GM23338 (cell line): ENCODE results near the gene MARCHF10. TPM values are rescaled to one million over a fixed set of nuclear protein-coding genes. Genes with fewer than 3 reads are reported as not detected.
A peak's percentile ranks its signal among the peaks of the same experiment; 100 is the strongest.

Experiments used
- ATAC-seq: fragments of 200-7000 bp; cut with Tn5 transposase; 3 replicates; pipeline ENCODE4 v1.9.1; 2020
- DNase-seq: peaks from one replicate; pipeline ENCODE4 v3.0.0-alpha.2; 2015; ENCODE audit warnings: low spot score
- H2AFZ ChIP-seq: fragments of 200-600 bp; sonication (generic); 2 replicates; pipeline ENCODE4 v1.8.0; 2016; ENCODE audit warnings: antibody characterized with exemption, mild to moderate bottlenecking, moderate library complexity
- H3F3A ChIP-seq: fragments of 200-600 bp; sonication (generic); replicated peaks from 2 replicates; pipeline ENCODE4 v1.8.0; 2017; ENCODE audit warnings: antibody characterized with exemption, mixed run types, low read depth
- H3K27ac ChIP-seq: fragments of 200-600 bp; sonication (generic); 2 replicates; pipeline ENCODE4 v1.6.1; 2016; ENCODE audit warnings: low read depth
- H3K27me3 ChIP-seq: fragments of 200-600 bp; sonication (generic); 2 replicates; pipeline ENCODE4 v1.8.0; 2016; ENCODE audit warnings: mild to moderate bottlenecking, mixed run types, moderate library complexity; ENCODE audit not compliant: insufficient read depth
- H3K36me3 ChIP-seq: fragments of 200-600 bp; sonication (generic); 2 replicates; pipeline ENCODE4 v1.8.0; 2016; ENCODE audit warnings: mild to moderate bottlenecking; ENCODE audit not compliant: insufficient read depth
- H3K4me1 ChIP-seq: fragments of 200-600 bp; sonication (generic); 2 replicates; pipeline ENCODE4 v1.8.0; 2016; ENCODE audit warnings: mild to moderate bottlenecking, moderate library complexity; ENCODE audit not compliant: insufficient read depth
- H3K4me2 ChIP-seq: fragments of 200-600 bp; sonication (generic); 2 replicates; pipeline ENCODE4 v1.7.1; 2017; ENCODE audit warnings: mixed run types
- H3K4me3 ChIP-seq: fragments of 200-600 bp; sonication (generic); 2 replicates; pipeline ENCODE4 v1.6.1; 2016; ENCODE audit warnings: mixed run types
- H3K79me2 ChIP-seq: fragments of 200-600 bp; sonication (generic); replicated peaks from 2 replicates; pipeline ENCODE4 v1.8.0; 2017; ENCODE audit warnings: mild to moderate bottlenecking; ENCODE audit not compliant: insufficient read depth
- H3K9me2 ChIP-seq: fragments of 200-600 bp; sonication (generic); 2 replicates; pipeline ENCODE4 v1.8.0; 2017; ENCODE audit not compliant: insufficient read depth
- H4K20me1 ChIP-seq: fragments of 200-600 bp; sonication (generic); replicated peaks from 2 replicates; pipeline ENCODE4 v1.8.0; 2017; ENCODE audit warnings: mild to moderate bottlenecking; ENCODE audit not compliant: insufficient read depth
- H3K27ac Mint-ChIP-seq: 2 replicates; pipeline ENCODE4 v1.8.0; 2020; ENCODE audit warnings: inconsistent platforms, mild to moderate bottlenecking, moderate library complexity, mixed read lengths
- H3K27me3 Mint-ChIP-seq: 3 replicates; pipeline ENCODE4 v1.8.0; 2022; ENCODE audit warnings: low read depth, mild to moderate bottlenecking, moderate library complexity, mixed read lengths, inconsistent platforms; ENCODE audit not compliant: insufficient read depth, poor library complexity
- H3K36me3 Mint-ChIP-seq: 3 replicates; pipeline ENCODE4 v1.8.0; 2021; ENCODE audit warnings: low read depth, mild to moderate bottlenecking, inconsistent platforms, moderate library complexity, mixed read lengths
- H3K4me1 Mint-ChIP-seq: 3 replicates; pipeline ENCODE4 v1.8.0; 2020; ENCODE audit warnings: mild to moderate bottlenecking, inconsistent platforms, mixed read lengths
- H3K4me3 Mint-ChIP-seq: 3 replicates; pipeline ENCODE4 v1.8.0; 2021; ENCODE audit warnings: moderate library complexity, mild to moderate bottlenecking, inconsistent platforms, mixed read lengths
- H3K9me3 Mint-ChIP-seq: 3 replicates; pipeline ENCODE4 v1.8.0; 2020; ENCODE audit warnings: moderate library complexity, mild to moderate bottlenecking, inconsistent platforms, mixed read lengths
- CTCF ChIP-seq, 2 experiments: fragments of 200-600 bp in 1 of 2; sonication (generic) in 1 of 2; conservative IDR thresholded peaks; 2 replicates each; pipeline versions ENCODE4 v1.5.1 to v1.6.1; 2016 to 2017; ENCODE audit warnings: antibody characterized with exemption in 2 of 2, low read depth in 2 of 2, mild to moderate bottlenecking in 2 of 2, moderate library complexity in 1 of 2
- EZH2 ChIP-seq: fragments of 200-600 bp; sonication (generic); IDR thresholded peaks from one replicate; pipeline ENCODE4 v1.8.0; 2017; ENCODE audit warnings: antibody characterized with exemption, mild to moderate bottlenecking, low read depth; ENCODE audit not compliant: unreplicated experiment
- EZH2phosphoT487 ChIP-seq: fragments of 200-600 bp; sonication (generic); IDR thresholded peaks from one replicate; pipeline ENCODE4 v1.8.1; 2018; ENCODE audit warnings: antibody characterized with exemption; ENCODE audit not compliant: unreplicated experiment
- JUNB ChIP-seq: IDR thresholded peaks from one replicate; pipeline ENCODE4 v1.6.1; 2016; ENCODE audit warnings: antibody characterized with exemption; ENCODE audit not compliant: unreplicated experiment
- STAT1 ChIP-seq: IDR thresholded peaks from one replicate; pipeline ENCODE4 v1.6.1; 2016; ENCODE audit warnings: antibody characterized with exemption; ENCODE audit not compliant: unreplicated experiment
- ZNF114 ChIP-seq: fragments of 250-450 bp; sonication (Bioruptor Pico); IDR thresholded peaks from 2 replicates; pipeline ENCODE4 v1.5.0; 2020; ENCODE audit warnings: mild to moderate bottlenecking, moderate library complexity
- ZNF331 ChIP-seq: fragments of 250-450 bp; sonication (Bioruptor Pico); IDR thresholded peaks from 2 replicates; pipeline ENCODE4 v1.5.0; 2020; ENCODE audit warnings: low read depth, mild to moderate bottlenecking, moderate library complexity
- polyA plus RNA-seq: library from polyadenylated mRNA; unstranded; fragments of >200 nt; fragmentation: Nextera tagmentation; extraction: Ambion mirVana; gene quantifications from 2 replicates; pipeline ENCODE4 v1.2.1, GENCODE V29; 2016
- total RNA-seq: library from RNA; depleted of rRNA; stranded (reverse); fragments of >200 nt; shearing (Covaris generic); gene quantifications from 2 replicates; pipeline ENCODE4 v1.2.3, GENCODE V29; 2014
- TF ChIP-seq, protein P1 (sequence below): IDR thresholded peaks from 2 replicates; pipeline ENCODE4 v1.6.1; 2016; ENCODE audit warnings: antibody characterized with exemption
- TF ChIP-seq, protein P2 (sequence below): IDR thresholded peaks from one replicate; pipeline ENCODE4 v1.6.1; 2018; ENCODE audit warnings: antibody characterized with exemption; ENCODE audit not compliant: unreplicated experiment
- TF ChIP-seq, protein P3 (sequence below): fragments of 250-450 bp; sonication (Bioruptor Pico); IDR thresholded peaks from 2 replicates; pipeline ENCODE4 v1.5.0; 2020; ENCODE audit warnings: mild to moderate bottlenecking, moderate library complexity

Gene MARCHF10
- total and polyA plus RNA-seq, 2 experiments from 2014 or later: 0.50 TPM; not detected in 1

DNA sequence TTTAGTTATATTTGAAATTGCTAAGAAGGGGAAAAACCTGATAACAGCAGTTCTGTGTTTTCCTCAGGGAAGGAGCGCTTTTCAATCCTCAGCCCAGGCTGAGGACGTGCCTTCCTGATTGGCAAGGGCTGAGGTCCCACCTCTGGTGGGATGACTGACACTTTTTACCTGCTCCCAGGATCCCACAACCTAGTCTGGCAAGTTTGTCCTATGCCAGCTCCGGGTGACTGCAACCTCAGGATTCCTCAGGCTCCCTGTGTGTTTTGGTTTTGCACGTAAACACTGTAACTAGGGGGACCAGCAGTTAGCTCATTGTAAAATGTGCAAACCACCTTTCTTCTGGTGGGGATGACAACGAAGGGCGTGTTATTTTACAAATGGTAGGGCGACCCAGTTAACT is 7.5 kb downstream of the MARCHF10 start:
- DNase-seq: peak; percentile 51
- no peaks in the 10 kb centered on the region for H3K9me2 ChIP-seq
- no peak overlapping the region for H3K4me2 ChIP-seq
- peaks cover 7% of the 10 kb centered on the region for H3K4me1 Mint-ChIP-seq
- H3K36me3 Mint-ChIP-seq: no peaks in the 10 kb centered on the region
- H3K27me3 Mint-ChIP-seq: peaks cover 4% of the 10 kb centered on the region
- no peaks in the 10 kb centered on the region for H4K20me1 ChIP-seq
- no peaks in the 10 kb centered on the region for H3K36me3 ChIP-seq
- H3K9me3 Mint-ChIP-seq: no peaks in the 10 kb centered on the region
- H2AFZ ChIP-seq: peak overlapping the region; percentile 23
- TF ChIP-seq STAT1 (no peak), CTCF (conservative IDR thresholded peaks at IDR 0.05; ENCODE audit: low read depth in 2 of 2) (no peak), ZNF331 (CRISPR knock-in tag) (no peak), EZH2 (no peak), ZNF114 (CRISPR knock-in tag) (no peak), EZH2phosphoT487 (no peak), JUNB (no peak)
- TF ChIP-seq, protein P1, sequence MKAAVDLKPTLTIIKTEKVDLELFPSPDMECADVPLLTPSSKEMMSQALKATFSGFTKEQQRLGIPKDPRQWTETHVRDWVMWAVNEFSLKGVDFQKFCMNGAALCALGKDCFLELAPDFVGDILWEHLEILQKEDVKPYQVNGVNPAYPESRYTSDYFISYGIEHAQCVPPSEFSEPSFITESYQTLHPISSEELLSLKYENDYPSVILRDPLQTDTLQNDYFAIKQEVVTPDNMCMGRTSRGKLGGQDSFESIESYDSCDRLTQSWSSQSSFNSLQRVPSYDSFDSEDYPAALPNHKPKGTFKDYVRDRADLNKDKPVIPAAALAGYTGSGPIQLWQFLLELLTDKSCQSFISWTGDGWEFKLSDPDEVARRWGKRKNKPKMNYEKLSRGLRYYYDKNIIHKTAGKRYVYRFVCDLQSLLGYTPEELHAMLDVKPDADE: no peak
- TF ChIP-seq, protein P2, sequence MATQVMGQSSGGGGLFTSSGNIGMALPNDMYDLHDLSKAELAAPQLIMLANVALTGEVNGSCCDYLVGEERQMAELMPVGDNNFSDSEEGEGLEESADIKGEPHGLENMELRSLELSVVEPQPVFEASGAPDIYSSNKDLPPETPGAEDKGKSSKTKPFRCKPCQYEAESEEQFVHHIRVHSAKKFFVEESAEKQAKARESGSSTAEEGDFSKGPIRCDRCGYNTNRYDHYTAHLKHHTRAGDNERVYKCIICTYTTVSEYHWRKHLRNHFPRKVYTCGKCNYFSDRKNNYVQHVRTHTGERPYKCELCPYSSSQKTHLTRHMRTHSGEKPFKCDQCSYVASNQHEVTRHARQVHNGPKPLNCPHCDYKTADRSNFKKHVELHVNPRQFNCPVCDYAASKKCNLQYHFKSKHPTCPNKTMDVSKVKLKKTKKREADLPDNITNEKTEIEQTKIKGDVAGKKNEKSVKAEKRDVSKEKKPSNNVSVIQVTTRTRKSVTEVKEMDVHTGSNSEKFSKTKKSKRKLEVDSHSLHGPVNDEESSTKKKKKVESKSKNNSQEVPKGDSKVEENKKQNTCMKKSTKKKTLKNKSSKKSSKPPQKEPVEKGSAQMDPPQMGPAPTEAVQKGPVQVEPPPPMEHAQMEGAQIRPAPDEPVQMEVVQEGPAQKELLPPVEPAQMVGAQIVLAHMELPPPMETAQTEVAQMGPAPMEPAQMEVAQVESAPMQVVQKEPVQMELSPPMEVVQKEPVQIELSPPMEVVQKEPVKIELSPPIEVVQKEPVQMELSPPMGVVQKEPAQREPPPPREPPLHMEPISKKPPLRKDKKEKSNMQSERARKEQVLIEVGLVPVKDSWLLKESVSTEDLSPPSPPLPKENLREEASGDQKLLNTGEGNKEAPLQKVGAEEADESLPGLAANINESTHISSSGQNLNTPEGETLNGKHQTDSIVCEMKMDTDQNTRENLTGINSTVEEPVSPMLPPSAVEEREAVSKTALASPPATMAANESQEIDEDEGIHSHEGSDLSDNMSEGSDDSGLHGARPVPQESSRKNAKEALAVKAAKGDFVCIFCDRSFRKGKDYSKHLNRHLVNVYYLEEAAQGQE: no peak
- TF ChIP-seq, protein P3, sequence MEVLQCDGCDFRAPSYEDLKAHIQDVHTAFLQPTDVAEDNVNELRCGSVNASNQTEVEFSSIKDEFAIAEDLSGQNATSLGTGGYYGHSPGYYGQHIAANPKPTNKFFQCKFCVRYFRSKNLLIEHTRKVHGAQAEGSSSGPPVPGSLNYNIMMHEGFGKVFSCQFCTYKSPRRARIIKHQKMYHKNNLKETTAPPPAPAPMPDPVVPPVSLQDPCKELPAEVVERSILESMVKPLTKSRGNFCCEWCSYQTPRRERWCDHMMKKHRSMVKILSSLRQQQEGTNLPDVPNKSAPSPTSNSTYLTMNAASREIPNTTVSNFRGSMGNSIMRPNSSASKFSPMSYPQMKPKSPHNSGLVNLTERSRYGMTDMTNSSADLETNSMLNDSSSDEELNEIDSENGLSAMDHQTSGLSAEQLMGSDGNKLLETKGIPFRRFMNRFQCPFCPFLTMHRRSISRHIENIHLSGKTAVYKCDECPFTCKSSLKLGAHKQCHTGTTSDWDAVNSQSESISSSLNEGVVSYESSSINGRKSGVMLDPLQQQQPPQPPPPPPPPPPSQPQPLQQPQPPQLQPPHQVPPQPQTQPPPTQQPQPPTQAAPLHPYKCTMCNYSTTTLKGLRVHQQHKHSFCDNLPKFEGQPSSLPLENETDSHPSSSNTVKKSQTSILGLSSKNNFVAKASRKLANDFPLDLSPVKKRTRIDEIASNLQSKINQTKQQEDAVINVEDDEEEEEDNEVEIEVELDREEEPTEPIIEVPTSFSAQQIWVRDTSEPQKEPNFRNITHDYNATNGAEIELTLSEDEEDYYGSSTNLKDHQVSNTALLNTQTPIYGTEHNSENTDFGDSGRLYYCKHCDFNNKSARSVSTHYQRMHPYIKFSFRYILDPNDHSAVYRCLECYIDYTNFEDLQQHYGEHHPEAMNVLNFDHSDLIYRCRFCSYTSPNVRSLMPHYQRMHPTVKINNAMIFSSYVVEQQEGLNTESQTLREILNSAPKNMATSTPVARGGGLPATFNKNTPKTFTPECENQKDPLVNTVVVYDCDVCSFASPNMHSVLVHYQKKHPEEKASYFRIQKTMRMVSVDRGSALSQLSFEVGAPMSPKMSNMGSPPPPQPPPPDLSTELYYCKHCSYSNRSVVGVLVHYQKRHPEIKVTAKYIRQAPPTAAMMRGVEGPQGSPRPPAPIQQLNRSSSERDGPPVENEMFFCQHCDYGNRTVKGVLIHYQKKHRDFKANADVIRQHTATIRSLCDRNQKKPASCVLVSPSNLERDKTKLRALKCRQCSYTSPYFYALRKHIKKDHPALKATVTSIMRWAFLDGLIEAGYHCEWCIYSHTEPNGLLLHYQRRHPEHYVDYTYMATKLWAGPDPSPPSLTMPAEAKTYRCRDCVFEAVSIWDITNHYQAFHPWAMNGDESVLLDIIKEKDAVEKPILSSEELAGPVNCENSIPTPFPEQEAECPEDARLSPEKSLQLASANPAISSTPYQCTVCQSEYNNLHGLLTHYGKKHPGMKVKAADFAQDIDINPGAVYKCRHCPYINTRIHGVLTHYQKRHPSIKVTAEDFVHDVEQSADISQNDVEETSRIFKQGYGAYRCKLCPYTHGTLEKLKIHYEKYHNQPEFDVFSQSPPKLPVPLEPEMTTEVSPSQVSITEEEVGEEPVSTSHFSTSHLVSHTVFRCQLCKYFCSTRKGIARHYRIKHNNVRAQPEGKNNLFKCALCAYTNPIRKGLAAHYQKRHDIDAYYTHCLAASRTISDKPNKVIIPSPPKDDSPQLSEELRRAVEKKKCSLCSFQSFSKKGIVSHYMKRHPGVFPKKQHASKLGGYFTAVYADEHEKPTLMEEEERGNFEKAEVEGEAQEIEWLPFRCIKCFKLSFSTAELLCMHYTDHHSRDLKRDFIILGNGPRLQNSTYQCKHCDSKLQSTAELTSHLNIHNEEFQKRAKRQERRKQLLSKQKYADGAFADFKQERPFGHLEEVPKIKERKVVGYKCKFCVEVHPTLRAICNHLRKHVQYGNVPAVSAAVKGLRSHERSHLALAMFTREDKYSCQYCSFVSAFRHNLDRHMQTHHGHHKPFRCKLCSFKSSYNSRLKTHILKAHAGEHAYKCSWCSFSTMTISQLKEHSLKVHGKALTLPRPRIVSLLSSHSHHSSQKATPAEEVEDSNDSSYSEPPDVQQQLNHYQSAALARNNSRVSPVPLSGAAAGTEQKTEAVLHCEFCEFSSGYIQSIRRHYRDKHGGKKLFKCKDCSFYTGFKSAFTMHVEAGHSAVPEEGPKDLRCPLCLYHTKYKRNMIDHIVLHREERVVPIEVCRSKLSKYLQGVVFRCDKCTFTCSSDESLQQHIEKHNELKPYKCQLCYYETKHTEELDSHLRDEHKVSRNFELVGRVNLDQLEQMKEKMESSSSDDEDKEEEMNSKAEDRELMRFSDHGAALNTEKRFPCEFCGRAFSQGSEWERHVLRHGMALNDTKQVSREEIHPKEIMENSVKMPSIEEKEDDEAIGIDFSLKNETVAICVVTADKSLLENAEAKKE (CRISPR knock-in tag): no peak
- H3K4me3 ChIP-seq: no peak overlapping the region
- peak; percentile 92 for ATAC-seq
- H3F3A ChIP-seq: no peaks in the 10 kb centered on the region
- H3K27ac Mint-ChIP-seq: no peak overlapping the region
- H3K27ac ChIP-seq: no peak overlapping the region
- H3K79me2 ChIP-seq: no peaks in the 10 kb centered on the region
- no peaks in the 10 kb centered on the region for H3K4me1 ChIP-seq
- H3K27me3 ChIP-seq: no peaks in the 10 kb centered on the region
- no peak overlapping the region for H3K4me3 Mint-ChIP-seq
